A673 (cell line): Measurements from ENCODE around the gene OGA. TPM values are rescaled to one million over a fixed set of nuclear protein-coding genes. Genes with fewer than 3 reads are reported as not detected.

ENCODE experiments used
- BruUV-seq: library from RNA; stranded (reverse); fragments of 400-500 nt; replicated peaks from 2 replicates; lab custom pipeline; 2021; lab: Mats Ljungman, UMichigan
- CTCF ChIA-PET: fragments of 300-600 bp; sonication (Branson Sonifier 250); formaldehyde crosslinking; loops from one replicate; lab custom pipeline; 2022; ENCODE audit warnings: antibody characterized with exemption; lab: Charles Lee
- POLR2A ChIA-PET: fragments of 300-600 bp; sonication (Branson Sonifier 250); formaldehyde crosslinking; loops from one replicate; lab custom pipeline; 2022; ENCODE audit warnings: antibody characterized with exemption; ENCODE audit not compliant: low non-redundant PET; lab: Charles Lee
- DNase-seq: peaks from one replicate; pipeline ENCODE4 v3.0.0-alpha.2; 2015; ENCODE audit warnings: low spot score
- H3K27ac ChIP-seq: fragments of 200-600 bp; sonication (generic); 2 replicates; pipeline ENCODE4 v1.5.1; 2016; ENCODE audit warnings: mixed run types, low read depth, mild to moderate bottlenecking, mixed read lengths, antibody characterized with exemption, low read length; ENCODE audit not compliant: poor library complexity, severe bottlenecking
- H3K27me3 ChIP-seq: fragments of 200-600 bp; sonication (generic); replicated peaks from 2 replicates; pipeline ENCODE4 v1.6.1; 2017; ENCODE audit warnings: mixed run types, low read depth, mild to moderate bottlenecking, mixed read lengths, antibody characterized with exemption, low read length; ENCODE audit not compliant: insufficient read depth, poor library complexity
- H3K36me3 ChIP-seq: fragments of 200-600 bp; sonication (generic); 2 replicates; pipeline ENCODE4 v1.6.1; 2016; ENCODE audit warnings: mixed run types, mild to moderate bottlenecking, mixed read lengths, antibody characterized with exemption, low read length; ENCODE audit not compliant: insufficient read depth, poor library complexity, severe bottlenecking
- H3K4me1 ChIP-seq: fragments of 200-600 bp; sonication (generic); 2 replicates; pipeline ENCODE4 v1.6.1; 2017; ENCODE audit warnings: mixed run types, mild to moderate bottlenecking, mixed read lengths, antibody characterized with exemption, low read length; ENCODE audit not compliant: insufficient read depth, poor library complexity, severe bottlenecking
- H3K4me3 ChIP-seq: fragments of 200-600 bp; sonication (generic); 2 replicates; pipeline ENCODE4 v1.5.1; 2016; ENCODE audit warnings: low read depth, mixed run types, mild to moderate bottlenecking, mixed read lengths, low read length; ENCODE audit not compliant: poor library complexity, severe bottlenecking
- H3K9me3 ChIP-seq: fragments of 200-600 bp; sonication (generic); 2 replicates; pipeline ENCODE4 v1.6.1; 2016; ENCODE audit warnings: mixed run types, low read depth, mild to moderate bottlenecking, mixed read lengths, antibody characterized with exemption, low read length; ENCODE audit not compliant: poor library complexity, severe bottlenecking
- EZH2 ChIP-seq: fragments of 200-600 bp; sonication (generic); IDR thresholded peaks from 2 replicates; pipeline ENCODE4 v1.6.1; 2017; ENCODE audit warnings: borderline replicate concordance, low read depth, mild to moderate bottlenecking, mixed read lengths, antibody characterized with exemption, low read length; ENCODE audit not compliant: poor library complexity, severe bottlenecking
- intact Hi-C: fragments of 100-400 bp; cut with micrococcal nuclease; formaldehyde crosslinking; loops from one replicate; pipeline ENCODE4 v1.10.0; 2022; ENCODE audit not compliant: unreplicated experiment
- total RNA-seq: library from RNA; stranded (reverse); gene quantifications from 2 replicates; pipeline ENCODE4 v1.2.3, GENCODE V29; 2021
- TF ChIP-seq, protein P1 (sequence below): fragments of 300-800, 200-600 bp; sonication (generic); conservative IDR thresholded peaks from 2 replicates; pipeline ENCODE4 v1.5.1; 2017; ENCODE audit warnings: low read depth, mild to moderate bottlenecking, antibody characterized with exemption, low read length, moderate library complexity, mixed read lengths

OGA gene
- total RNA-seq, 1 experiment from 2014 or later = 109 TPM

DNA sequence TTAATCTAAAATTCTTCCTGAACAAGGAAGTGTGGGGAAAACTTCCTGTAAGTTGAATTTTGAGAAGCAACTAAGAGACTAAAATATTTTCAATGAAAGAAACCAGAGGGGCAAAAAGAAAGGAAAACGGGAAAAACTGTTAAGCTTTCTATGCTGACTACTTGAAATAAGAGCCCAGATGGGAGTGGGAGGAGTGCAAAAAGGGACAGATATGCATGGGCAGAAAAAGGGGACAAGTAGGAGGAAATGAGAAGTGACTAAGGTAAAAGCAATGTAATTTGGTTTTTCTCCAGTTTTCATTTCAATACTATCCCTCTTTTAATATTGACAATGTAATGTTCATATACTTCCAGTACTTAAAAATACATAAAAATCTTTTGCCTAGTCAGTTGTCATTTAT, 11.1 kb downstream of the OGA start:
- no peak overlapping the region for H3K27ac ChIP-seq
- no TSS peak for BruUV-seq
- H3K4me1 ChIP-seq = no peaks in the 10 kb centered on the region
- no peak for DNase-seq
- H3K9me3 ChIP-seq = no peaks in the 10 kb centered on the region
- no peak for TF ChIP-seq EZH2
- TF ChIP-seq, protein P1, sequence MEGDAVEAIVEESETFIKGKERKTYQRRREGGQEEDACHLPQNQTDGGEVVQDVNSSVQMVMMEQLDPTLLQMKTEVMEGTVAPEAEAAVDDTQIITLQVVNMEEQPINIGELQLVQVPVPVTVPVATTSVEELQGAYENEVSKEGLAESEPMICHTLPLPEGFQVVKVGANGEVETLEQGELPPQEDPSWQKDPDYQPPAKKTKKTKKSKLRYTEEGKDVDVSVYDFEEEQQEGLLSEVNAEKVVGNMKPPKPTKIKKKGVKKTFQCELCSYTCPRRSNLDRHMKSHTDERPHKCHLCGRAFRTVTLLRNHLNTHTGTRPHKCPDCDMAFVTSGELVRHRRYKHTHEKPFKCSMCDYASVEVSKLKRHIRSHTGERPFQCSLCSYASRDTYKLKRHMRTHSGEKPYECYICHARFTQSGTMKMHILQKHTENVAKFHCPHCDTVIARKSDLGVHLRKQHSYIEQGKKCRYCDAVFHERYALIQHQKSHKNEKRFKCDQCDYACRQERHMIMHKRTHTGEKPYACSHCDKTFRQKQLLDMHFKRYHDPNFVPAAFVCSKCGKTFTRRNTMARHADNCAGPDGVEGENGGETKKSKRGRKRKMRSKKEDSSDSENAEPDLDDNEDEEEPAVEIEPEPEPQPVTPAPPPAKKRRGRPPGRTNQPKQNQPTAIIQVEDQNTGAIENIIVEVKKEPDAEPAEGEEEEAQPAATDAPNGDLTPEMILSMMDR = no peak
- no peaks in the 10 kb centered on the region for H3K27me3 ChIP-seq
- H3K36me3 ChIP-seq = peaks cover 98% of the 10 kb centered on the region
- CTCF ChIA-PET = no interaction called here
- POLR2A ChIA-PET = no interaction called here
- intact Hi-C loops = no loop called here
- no peak overlapping the region for H3K4me3 ChIP-seq

DNA sequence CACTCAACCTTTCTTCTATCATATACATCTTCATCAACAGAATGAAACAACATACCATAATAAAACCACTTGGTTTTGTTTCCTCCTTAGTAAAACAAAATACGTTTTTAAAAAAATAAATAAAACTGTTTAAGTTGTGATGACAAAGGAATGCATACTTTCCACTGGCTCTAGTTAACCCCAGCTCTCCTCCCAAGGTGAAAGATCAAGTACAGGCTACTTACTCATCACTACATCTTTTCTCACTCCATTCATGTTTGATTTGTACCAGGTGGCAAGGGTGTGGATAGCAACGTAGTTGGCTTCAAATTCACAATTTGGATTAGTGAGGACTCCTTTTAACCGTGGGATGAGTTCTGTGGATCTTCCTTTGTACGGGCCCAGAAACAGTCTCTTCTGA, 14.7 kb downstream of the OGA start:
- BruUV-seq = no TSS peak
- Histone ChIP-seq H3K27ac (no peak overlapping the region), H3K4me3 (no peak overlapping the region), H3K36me3 (peaks cover 94% of the 10 kb centered on the region), H3K4me1 (no peaks in the 10 kb centered on the region), H3K9me3 (no peaks in the 10 kb centered on the region), H3K27me3 (no peaks in the 10 kb centered on the region)
- intact Hi-C loops = no loop called here
- POLR2A ChIA-PET = no interaction called here
- TF ChIP-seq, protein P1 = no peak
- TF ChIP-seq EZH2 = no peak
- no peak for DNase-seq
- CTCF ChIA-PET = no interaction called here

DNA sequence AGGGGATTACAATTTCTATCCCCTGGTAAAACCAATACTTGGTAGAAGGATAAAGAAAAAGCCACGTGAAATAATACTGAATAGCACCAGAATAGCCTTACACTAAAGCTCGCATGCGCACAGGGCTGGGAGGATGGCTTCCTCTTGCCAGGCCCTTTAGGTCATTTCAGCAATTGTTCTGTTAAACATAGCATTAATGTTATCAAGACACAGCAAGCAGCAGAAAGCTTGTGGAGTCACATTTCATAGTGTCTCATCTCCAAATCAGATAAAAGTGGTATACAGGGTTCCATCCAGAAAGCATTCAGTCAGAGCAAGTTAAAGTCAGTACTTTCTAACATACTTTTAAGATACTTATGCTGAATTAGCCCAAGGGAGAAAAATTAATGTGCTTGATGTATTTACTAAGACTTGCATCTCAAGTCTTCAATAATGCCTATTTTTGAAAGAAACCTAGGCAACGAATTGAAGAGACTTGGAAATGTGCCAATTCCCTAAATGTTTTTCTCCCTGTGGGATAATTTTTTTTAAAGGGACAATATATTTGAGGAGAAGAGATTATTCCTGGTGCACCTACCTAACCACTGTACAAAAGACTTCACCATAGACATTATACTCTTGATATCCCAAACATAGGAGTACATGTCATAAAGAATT, 20.7 kb downstream of the OGA start:
- H3K4me1 ChIP-seq = no peaks in the 10 kb centered on the region
- H3K4me3 ChIP-seq = no peak overlapping the region
- CTCF ChIA-PET = interaction anchor here (0.9 kb wide), 1 partner anchor 16 kb away, joined by 4 read pairs; no protein-coding TSS in a partner anchor
- no peaks in the 10 kb centered on the region for H3K9me3 ChIP-seq
- BruUV-seq = no TSS peak
- DNase-seq = no peak
- intact Hi-C loops = no loop called here
- H3K27me3 ChIP-seq = no peaks in the 10 kb centered on the region
- no peak overlapping the region for H3K27ac ChIP-seq
- H3K36me3 ChIP-seq = peaks cover 93% of the 10 kb centered on the region
- POLR2A ChIA-PET = no interaction called here
- TF ChIP-seq EZH2 = no peak
- TF ChIP-seq, protein P1 = no peak
